ENCODE measurements around the gene IFT52.
A peak's percentile ranks its signal among the peaks of the same experiment; 100 is the strongest.

IFT52 gene

DNA sequence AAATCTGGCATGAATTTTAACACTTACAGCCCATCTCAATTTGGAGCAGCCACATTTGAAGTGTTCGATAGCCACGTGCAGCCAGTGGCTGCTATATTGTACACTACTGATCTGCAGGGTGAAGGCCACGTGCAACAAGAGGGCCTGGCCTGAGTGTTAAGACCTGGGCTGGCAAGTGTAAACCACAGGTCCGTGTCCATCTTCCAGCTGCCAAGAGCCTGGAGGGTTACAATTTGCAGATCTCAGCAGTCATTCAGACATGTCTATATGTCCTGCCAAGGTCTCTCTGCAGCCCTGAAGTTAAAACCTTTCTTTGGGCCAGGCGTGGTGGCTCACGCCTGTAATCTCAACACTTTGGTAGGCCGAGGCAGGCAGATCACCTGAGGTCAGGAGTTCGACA, 17.8 kb upstream of the IFT52 start:
- no peak overlapping the region for H3K4me3 ChIP-seq (ENCODE audit: control insufficient read depth, low read depth, low read length)

DNA sequence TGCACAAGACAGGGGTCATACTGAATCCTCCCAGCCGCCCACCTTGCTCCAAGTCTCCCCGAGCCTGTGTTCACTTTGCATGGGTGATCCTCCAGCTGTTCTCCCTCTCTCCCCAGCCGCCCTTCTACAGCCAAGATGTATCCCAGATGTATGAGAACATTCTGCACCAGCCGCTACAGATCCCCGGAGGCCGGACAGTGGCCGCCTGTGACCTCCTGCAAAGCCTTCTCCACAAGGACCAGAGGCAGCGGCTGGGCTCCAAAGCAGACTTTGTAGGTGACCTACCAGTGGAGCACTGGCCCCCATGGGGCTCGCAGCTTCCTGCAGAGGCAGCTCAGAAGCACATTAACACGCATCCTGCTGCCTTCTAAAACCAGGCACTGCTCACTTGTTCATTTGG, 14.6 kb upstream of the IFT52 start:
- TF ChIP-seq, protein P1, sequence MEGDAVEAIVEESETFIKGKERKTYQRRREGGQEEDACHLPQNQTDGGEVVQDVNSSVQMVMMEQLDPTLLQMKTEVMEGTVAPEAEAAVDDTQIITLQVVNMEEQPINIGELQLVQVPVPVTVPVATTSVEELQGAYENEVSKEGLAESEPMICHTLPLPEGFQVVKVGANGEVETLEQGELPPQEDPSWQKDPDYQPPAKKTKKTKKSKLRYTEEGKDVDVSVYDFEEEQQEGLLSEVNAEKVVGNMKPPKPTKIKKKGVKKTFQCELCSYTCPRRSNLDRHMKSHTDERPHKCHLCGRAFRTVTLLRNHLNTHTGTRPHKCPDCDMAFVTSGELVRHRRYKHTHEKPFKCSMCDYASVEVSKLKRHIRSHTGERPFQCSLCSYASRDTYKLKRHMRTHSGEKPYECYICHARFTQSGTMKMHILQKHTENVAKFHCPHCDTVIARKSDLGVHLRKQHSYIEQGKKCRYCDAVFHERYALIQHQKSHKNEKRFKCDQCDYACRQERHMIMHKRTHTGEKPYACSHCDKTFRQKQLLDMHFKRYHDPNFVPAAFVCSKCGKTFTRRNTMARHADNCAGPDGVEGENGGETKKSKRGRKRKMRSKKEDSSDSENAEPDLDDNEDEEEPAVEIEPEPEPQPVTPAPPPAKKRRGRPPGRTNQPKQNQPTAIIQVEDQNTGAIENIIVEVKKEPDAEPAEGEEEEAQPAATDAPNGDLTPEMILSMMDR (IDR thresholded peaks at IDR 0.05; ENCODE audit: control insufficient read depth, insufficient read depth, low read depth, low read length, missing control alignments), result no peak
- DNase-seq (ENCODE audit: low read depth), result no peak
- H3K4me3 ChIP-seq (ENCODE audit: control insufficient read depth, low read depth, low read length), result no peak overlapping the region

More for the DNA sequence above, 17.8 kb upstream of the IFT52 start:
- TF ChIP-seq, protein P1 (IDR thresholded peaks at IDR 0.05; ENCODE audit: control insufficient read depth, insufficient read depth, low read depth, low read length, missing control alignments), result no peak
- no peak for DNase-seq (ENCODE audit: low read depth)

DNA sequence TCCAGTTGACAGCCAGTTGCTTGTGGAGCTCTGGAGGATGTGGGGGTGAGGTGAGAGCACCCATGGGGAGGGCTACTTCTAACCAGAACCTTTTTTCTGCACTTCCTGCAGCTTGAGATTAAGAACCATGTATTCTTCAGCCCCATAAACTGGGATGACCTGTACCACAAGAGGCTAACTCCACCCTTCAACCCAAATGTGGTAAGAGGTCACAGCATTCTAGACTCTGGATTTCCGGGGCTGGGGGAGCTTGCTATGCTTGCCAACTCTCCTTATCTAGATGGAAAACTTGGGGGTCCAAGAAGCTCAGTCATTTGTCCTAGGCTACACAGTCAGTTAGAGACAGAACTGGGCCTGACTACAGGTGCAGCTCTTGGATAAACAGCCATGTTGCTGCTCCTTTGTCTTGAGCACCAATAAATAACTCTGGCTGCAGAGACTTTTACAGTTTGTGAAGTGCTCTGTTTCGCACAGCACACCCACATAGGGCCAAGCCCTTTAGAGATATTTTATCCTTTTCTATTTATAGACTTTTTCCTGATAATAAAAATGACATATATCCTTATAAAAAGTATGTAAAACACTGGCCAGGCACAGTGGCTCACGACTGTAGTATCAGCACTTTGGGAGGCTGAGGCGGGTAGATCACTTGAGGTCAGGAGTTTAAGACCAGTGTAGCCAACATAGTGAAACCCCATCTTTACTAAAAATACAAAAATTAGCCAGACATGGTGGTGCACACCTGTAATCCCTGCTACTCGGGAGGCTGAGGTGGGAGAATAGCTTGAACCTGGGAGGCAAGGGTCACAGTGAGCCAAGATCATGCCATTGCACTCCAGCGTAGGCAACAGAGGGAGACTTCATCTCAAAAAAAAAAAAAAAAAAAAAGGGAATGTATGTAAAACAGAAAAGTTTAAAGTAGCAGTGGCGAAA, 10.6 kb upstream of the IFT52 start:
- DNase-seq (ENCODE audit: low read depth), result no peak
- no peak overlapping the region for H3K4me3 ChIP-seq (ENCODE audit: control insufficient read depth, low read depth, low read length)
- TF ChIP-seq, protein P1 (IDR thresholded peaks at IDR 0.05; ENCODE audit: control insufficient read depth, insufficient read depth, low read depth, low read length, missing control alignments), result no peak

DNA sequence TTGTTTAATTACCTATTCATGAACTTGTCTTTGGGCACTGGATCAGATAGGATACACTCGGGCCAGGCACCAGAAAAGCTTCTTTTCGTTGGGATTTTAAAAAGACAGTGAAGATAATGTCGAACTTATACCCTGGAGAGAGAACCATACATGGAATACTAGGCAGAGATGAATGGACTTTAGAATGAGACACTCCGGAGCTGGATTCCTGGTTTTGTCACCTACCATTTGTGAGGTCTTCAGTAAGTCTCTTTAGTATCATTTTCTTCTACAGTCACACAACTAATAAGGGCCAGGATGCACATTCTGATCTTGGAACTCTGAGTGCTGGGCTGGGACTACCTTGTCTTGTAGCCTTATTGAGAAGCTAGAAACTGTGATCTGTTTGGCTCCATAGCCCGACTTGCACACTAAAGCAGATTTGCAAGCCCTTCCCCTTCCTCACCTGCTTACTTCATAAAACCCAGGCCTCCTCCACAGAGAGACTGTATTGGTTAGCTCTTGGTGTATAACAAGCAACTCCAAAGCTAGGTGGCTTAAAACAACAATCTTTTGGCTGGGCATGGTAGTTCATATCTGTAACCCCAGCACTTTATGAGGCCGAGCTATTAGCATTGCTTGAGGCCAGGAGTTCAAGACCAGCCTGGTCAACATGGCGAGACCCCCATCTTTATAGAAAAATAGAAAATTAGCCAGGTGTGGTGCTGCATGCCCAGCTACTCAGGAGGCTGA, 7.4 kb upstream of the IFT52 start:
- no peak for DNase-seq (ENCODE audit: low read depth)
- TF ChIP-seq, protein P1 (IDR thresholded peaks at IDR 0.05; ENCODE audit: control insufficient read depth, insufficient read depth, low read depth, low read length, missing control alignments), result no peak
- no peak overlapping the region for H3K4me3 ChIP-seq (ENCODE audit: control insufficient read depth, low read depth, low read length)

DNA sequence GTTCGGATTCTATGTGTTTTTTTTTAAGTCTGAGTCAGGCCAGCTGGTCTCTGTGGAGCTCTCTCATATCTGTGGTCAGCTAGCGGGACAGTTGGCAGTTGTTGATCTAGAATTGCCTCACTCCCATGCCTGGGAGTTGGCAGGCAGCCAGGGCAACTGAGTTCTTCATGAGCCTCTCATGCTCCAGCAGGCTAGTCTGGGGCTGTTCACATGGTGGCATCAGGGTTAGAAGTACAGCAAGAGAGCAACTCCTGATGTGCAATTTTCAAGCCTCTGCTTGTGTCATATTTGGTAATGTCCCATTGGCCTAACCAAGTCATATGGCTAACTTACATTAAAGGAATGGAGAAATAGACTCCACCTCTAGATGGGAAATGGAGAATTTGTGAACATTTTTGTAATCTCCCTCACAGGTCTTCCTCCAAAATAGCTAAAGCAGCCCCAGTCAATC, 6.7 kb upstream of the IFT52 start:
- peak; percentile 98 for DNase-seq (ENCODE audit: low read depth)

More for the DNA sequence above, 6.7 kb upstream of the IFT52 start:
- H3K4me3 ChIP-seq (ENCODE audit: control insufficient read depth, low read depth, low read length), result no peak overlapping the region
- TF ChIP-seq, protein P1 (IDR thresholded peaks at IDR 0.05; ENCODE audit: control insufficient read depth, insufficient read depth, low read depth, low read length, missing control alignments), result no peak

Measured in AG09309 (cell line).